Stimulated activated naive B cell treated with anti-CD40 and anti-IgM and Interleukin-4, amounts not matched to agents 10 μg/mL and 1 μg/mL and 100 μg/mL, for 72 hours (primary cell): Measurements from ENCODE around the gene LRRN1.
"Not testable (repeated sequence)": the region's sequence is repeated elsewhere in the genome, so short reads cannot be mapped to it uniquely, and the experiment has no call there.

Source experiments
- ATAC-seq, 2 donors: fragments of 150-1000 bp; cut with Tn5 transposase; replicated peaks; 2 replicates each; pipeline ENCODE4 v1.10.0; 2021; ENCODE audit warnings: moderate library complexity in 1 of 2
- DNase-seq: peaks from one replicate; pipeline ENCODE4 v3.0.0; 2021
- H3K27ac Mint-ChIP-seq: one replicate; pipeline ENCODE4 v1.8.0; 2022; ENCODE audit warnings: mild to moderate bottlenecking, mixed read lengths
- H3K27me3 Mint-ChIP-seq, 2 donors: one replicate each; pipeline ENCODE4 v1.8.0; 2022; ENCODE audit warnings: mixed read lengths in 2 of 2
- H3K36me3 Mint-ChIP-seq, 2 donors: one replicate each; pipeline ENCODE4 v1.8.0; 2022; ENCODE audit warnings: mixed read lengths in 2 of 2, mild to moderate bottlenecking in 1 of 2
- H3K4me1 Mint-ChIP-seq, 2 donors: one replicate each; pipeline ENCODE4 v1.8.0; 2022; ENCODE audit warnings: mixed read lengths in 2 of 2, mild to moderate bottlenecking in 1 of 2
- H3K4me3 Mint-ChIP-seq, 2 donors: one replicate each; pipeline ENCODE4 v1.8.0; 2022; ENCODE audit warnings: mild to moderate bottlenecking in 2 of 2, mixed read lengths in 2 of 2, moderate library complexity in 1 of 2
- H3K9me3 Mint-ChIP-seq, 2 donors: one replicate each; pipeline ENCODE4 v1.8.0; 2022; ENCODE audit warnings: mixed read lengths in 2 of 2, mild to moderate bottlenecking in 1 of 2

The LRRN1 gene

GRCh38 chr3:3826521-3826920 is 27.3 kb downstream of the LRRN1 start:
- ATAC-seq (no peak), DNase-seq (no peak)
- Mint-ChIP-seq H3K27ac (no peak overlapping the region), H3K27me3 (no peaks in the 10 kb centered on the region), H3K4me1 (no peaks in the 10 kb centered on the region), H3K9me3 (peaks cover 0 to 3% of the 10 kb centered on the region in 2 donors), H3K4me3 (no peak overlapping the region), H3K36me3 (peaks cover 7% of the 10 kb centered on the region in 2 donors)

GRCh38 chr3:3827111-3827510 is 27.9 kb downstream of the LRRN1 start:
- ATAC-seq (no peak), DNase-seq (no peak)
- H3K36me3 Mint-ChIP-seq: peaks cover 7% of the 10 kb centered on the region in 2 donors
- H3K4me3 Mint-ChIP-seq: no peak overlapping the region
- no peaks in the 10 kb centered on the region for H3K27me3 Mint-ChIP-seq
- H3K4me1 Mint-ChIP-seq: no peaks in the 10 kb centered on the region
- peaks cover 0 to 3% of the 10 kb centered on the region in 2 donors for H3K9me3 Mint-ChIP-seq
- no peak overlapping the region for H3K27ac Mint-ChIP-seq

- peaks cover 8 to 15% of the 10 kb centered on the region in 2 donors for H3K36me3 Mint-ChIP-seq
- DNase-seq, H3K27me3 Mint-ChIP-seq, H3K4me1 Mint-ChIP-seq, H3K4me3 Mint-ChIP-seq, ATAC-seq, H3K27ac Mint-ChIP-seq, H3K9me3 Mint-ChIP-seq: not testable (repeated sequence)
Observed at GRCh38 chr3:3828417-3828816, 29.2 kb downstream of the LRRN1 start.

DNA sequence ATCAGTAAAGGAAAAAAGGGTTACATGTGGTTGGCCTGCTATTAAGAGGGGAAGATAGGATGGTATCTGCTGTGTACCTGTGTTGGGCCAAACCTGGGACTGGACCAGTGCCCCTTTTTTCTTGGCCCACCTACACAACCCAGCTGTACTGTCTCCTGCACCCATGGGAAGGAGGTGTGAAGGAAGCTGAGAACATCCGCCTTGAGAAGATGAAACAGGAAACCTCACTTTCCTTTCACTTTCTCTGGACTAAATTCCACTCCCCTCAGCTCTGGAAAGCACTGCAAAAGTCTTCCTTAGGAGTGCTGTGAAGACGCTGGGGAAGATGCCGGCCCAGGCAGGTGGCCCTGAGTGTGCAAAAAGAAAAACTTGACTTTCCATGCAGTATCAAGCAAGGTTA is 37.6 kb downstream of the LRRN1 start:
- no peak for DNase-seq
- Mint-ChIP-seq H3K36me3 (peaks cover 14 to 29% of the 10 kb centered on the region in 2 donors), H3K27me3 (no peaks in the 10 kb centered on the region), H3K27ac (no peak overlapping the region), H3K9me3 (peaks cover 22 to 23% of the 10 kb centered on the region in 2 donors), H3K4me1 (peaks cover 9 to 10% of the 10 kb centered on the region in 2 donors), H3K4me3 (no peak overlapping the region)
- no peak for ATAC-seq

- Mint-ChIP-seq H3K4me1 (peaks cover 0 to under 1% of the 10 kb centered on the region in 2 donors), H3K9me3 (peaks cover 10 to 16% of the 10 kb centered on the region in 2 donors), H3K4me3 (no peak overlapping the region), H3K36me3 (peaks cover 13 to 24% of the 10 kb centered on the region in 2 donors), H3K27me3 (no peaks in the 10 kb centered on the region), H3K27ac (no peak overlapping the region)
- DNase-seq: no peak
- no peak for ATAC-seq
Observed at GRCh38 chr3:3842356-3842755, 43.1 kb downstream of the LRRN1 start.

GRCh38 chr3:3847994-3848922 is 49.0 kb downstream of the LRRN1 start:
- H3K4me3 Mint-ChIP-seq: no peak overlapping the region
- no peak for DNase-seq
- H3K36me3 Mint-ChIP-seq: peaks cover 10 to 11% of the 10 kb centered on the region in 2 donors
- H3K27ac Mint-ChIP-seq: no peak overlapping the region
- H3K4me1 Mint-ChIP-seq: peaks cover 21 to 33% of the 10 kb centered on the region in 2 donors
- peaks cover 0 to 8% of the 10 kb centered on the region in 2 donors for H3K9me3 Mint-ChIP-seq
- ATAC-seq: no peak
- H3K27me3 Mint-ChIP-seq: no peaks in the 10 kb centered on the region

DNA sequence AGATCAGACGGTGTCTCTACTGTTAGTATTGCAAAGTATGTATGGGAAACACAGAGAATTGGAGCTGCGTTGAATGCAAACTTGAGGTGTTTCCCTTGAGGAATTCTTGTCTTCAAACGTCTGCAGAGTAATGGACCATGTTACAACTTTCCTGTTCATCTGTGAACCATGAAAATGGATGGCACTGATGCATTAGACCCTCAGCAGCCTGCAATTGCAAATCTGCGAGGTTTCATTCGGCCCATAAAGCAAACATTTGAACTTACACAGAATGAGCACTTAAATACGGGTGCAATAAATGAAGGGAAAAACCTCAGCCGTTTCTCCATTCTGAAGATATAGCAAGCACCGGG is 49.7 kb downstream of the LRRN1 start:
- no peak for DNase-seq
- Mint-ChIP-seq H3K27me3 (no peaks in the 10 kb centered on the region), H3K4me3 (no peak overlapping the region), H3K27ac (no peak overlapping the region), H3K4me1 (peaks cover 22 to 40% of the 10 kb centered on the region in 2 donors), H3K36me3 (peaks cover 10 to 11% of the 10 kb centered on the region in 2 donors), H3K9me3 (peaks cover 0 to 8% of the 10 kb centered on the region in 2 donors)
- no peak for ATAC-seq

- Mint-ChIP-seq H3K27ac (peak overlapping the region; percentile 96), H3K9me3 (peaks cover 0 to 3% of the 10 kb centered on the region in 2 donors), H3K4me3 (peak overlapping the region; percentile 58 to 62), H3K4me1 (peaks cover 34 to 64% of the 10 kb centered on the region in 2 donors), H3K36me3 (peaks cover 0 to 4% of the 10 kb centered on the region in 2 donors), H3K27me3 (no peaks in the 10 kb centered on the region)
- ATAC-seq (peak; percentile 94 to 96), DNase-seq (peak; percentile 66)
Observed at GRCh38 chr3:3851621-3852323, 52.5 kb downstream of the LRRN1 start.

GRCh38 chr3:3853544-3853943 is 54.3 kb downstream of the LRRN1 start:
- peaks cover 34 to 64% of the 10 kb centered on the region in 2 donors for H3K4me1 Mint-ChIP-seq
- H3K9me3 Mint-ChIP-seq: peaks cover 0 to 3% of the 10 kb centered on the region in 2 donors
- ATAC-seq (no peak), DNase-seq (no peak)
- no peak overlapping the region for H3K4me3 Mint-ChIP-seq
- H3K27ac Mint-ChIP-seq: peak overlapping the region; percentile 78
- H3K27me3 Mint-ChIP-seq: no peaks in the 10 kb centered on the region
- H3K36me3 Mint-ChIP-seq: peaks cover 0 to 4% of the 10 kb centered on the region in 2 donors

DNA sequence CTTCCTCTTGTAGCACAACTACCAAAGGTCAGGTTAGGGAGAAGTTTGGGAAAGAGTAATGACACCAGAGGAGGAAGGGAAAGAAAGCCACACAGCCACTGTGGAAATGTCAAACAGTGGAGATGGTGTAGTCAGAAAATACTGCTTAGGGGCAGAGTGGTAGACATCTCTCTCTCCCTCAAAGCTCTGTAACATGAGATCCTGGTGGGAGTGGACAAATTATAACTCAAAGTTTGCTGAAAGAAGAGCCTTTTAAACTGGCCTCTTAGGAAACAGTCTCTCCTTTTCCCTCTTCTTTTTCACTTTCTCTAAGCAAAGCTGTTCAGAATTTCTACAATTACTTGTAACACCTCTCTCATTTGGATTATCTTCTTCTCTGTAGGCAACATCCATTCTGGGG is 55.8 kb downstream of the LRRN1 start:
- ATAC-seq: no peak
- Mint-ChIP-seq H3K27me3 (no peaks in the 10 kb centered on the region), H3K36me3 (peaks cover 0 to 4% of the 10 kb centered on the region in 2 donors), H3K4me1 (peaks cover 30 to 57% of the 10 kb centered on the region in 2 donors), H3K4me3 (peak overlapping the region in 1 of 2 donors; percentile 2), H3K27ac (peak overlapping the region; percentile 53), H3K9me3 (peaks cover 0 to 3% of the 10 kb centered on the region in 2 donors)
- no peak for DNase-seq

DNA sequence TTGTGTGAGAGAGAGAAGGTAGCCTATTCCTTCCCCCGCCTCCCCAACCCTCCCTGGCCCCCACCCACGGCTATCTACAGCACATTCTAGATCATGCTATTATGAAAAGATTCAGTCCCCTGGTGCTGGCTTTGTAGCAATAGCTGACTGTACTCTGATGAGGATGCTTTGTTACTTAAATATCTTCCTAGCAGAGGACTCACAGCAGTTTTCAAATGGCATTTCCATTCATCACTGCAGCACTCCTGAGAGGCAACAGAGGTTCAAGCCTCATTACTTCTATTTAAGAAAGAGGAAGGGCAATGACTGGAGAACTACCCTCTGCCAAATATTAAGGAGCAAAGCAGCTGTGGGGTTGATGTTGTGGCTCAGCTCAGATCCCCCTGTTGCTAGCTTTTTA is 61.0 kb downstream of the LRRN1 start:
- no peak overlapping the region for H3K27ac Mint-ChIP-seq

GRCh38 chr3:3862534-3862933 is 63.3 kb downstream of the LRRN1 start:
- DNase-seq (no peak), ATAC-seq (no peak)
- Mint-ChIP-seq H3K4me3 (no peak overlapping the region), H3K36me3 (peaks cover 14% of the 10 kb centered on the region in 2 donors), H3K4me1 (no peaks in the 10 kb centered on the region), H3K27ac (no peak overlapping the region), H3K27me3 (peaks cover 4 to 6% of the 10 kb centered on the region in 2 donors), H3K9me3 (peaks cover 7 to 12% of the 10 kb centered on the region in 2 donors)

More for the DNA sequence above, 61.0 kb downstream of the LRRN1 start:
- Mint-ChIP-seq H3K36me3 (peaks cover 7 to 8% of the 10 kb centered on the region in 2 donors), H3K27me3 (no peaks in the 10 kb centered on the region), H3K4me1 (peaks cover under 1 to 11% of the 10 kb centered on the region in 2 donors), H3K4me3 (no peak overlapping the region), H3K9me3 (peaks cover 7% of the 10 kb centered on the region in 2 donors)
- ATAC-seq (no peak), DNase-seq (no peak)

GRCh38 chr3:3875491-3875890 is 76.3 kb downstream of the LRRN1 start:
- Mint-ChIP-seq H3K27me3 (no peaks in the 10 kb centered on the region), H3K27ac (no peak overlapping the region), H3K4me3 (no peak overlapping the region), H3K9me3 (no peaks in the 10 kb centered on the region), H3K36me3 (no peaks in the 10 kb centered on the region), H3K4me1 (no peaks in the 10 kb centered on the region)
- DNase-seq (no peak), ATAC-seq (no peak)

GRCh38 chr3:3881050-3881449 is 81.8 kb downstream of the LRRN1 start:
- no peak for ATAC-seq
- H3K27ac Mint-ChIP-seq: no peak overlapping the region
- DNase-seq: no peak
- peaks cover 0 to under 1% of the 10 kb centered on the region in 2 donors for H3K9me3 Mint-ChIP-seq
- no peak overlapping the region for H3K4me3 Mint-ChIP-seq
- H3K36me3 Mint-ChIP-seq: no peaks in the 10 kb centered on the region
- H3K27me3 Mint-ChIP-seq: peaks cover 0 to under 1% of the 10 kb centered on the region in 2 donors
- H3K4me1 Mint-ChIP-seq: no peaks in the 10 kb centered on the region
